Heart right ventricle (tissue), 16 donors: ENCODE results near the gene RAD51C. TPM values are rescaled to one million over a fixed set of nuclear protein-coding genes. Genes with fewer than 3 reads are reported as not detected.
A peak's percentile ranks its signal among the peaks of the same experiment; 100 is the strongest.

Experiments
- ATAC-seq, 8 donors: fragments of 200-7000 bp; cut with Tn5 transposase; one replicate each; pipeline ENCODE4 v1.9.1; 2020; ENCODE audit warnings: mild to moderate bottlenecking in 8 of 8, moderate library complexity in 8 of 8, moderate number of reproducible peaks in 1 of 8
- DNase-seq, 2 donors: peaks; one replicate each; pipeline ENCODE4 v3.0.0-alpha.2; 2020
- H3K27ac ChIP-seq, 10 donors: fragments of 200-600 bp; sonication (generic) in 2 of 10; one replicate each; pipeline versions ENCODE4 v1.5.0 to v1.8.0; 2020 to 2022; ENCODE audit warnings: mild to moderate bottlenecking in 3 of 10
- H3K27me3 ChIP-seq, 7 donors: fragments of 200-600 bp; one replicate each; pipeline ENCODE4 v1.8.0; 2021 to 2022; ENCODE audit warnings: mild to moderate bottlenecking in 2 of 7
- H3K36me3 ChIP-seq, 9 donors: fragments of 200-600 bp; sonication (generic) in 1 of 9; one replicate each; pipeline versions ENCODE4 v1.5.0 to v1.8.0; 2020 to 2022; ENCODE audit warnings: mild to moderate bottlenecking in 2 of 9
- H3K4me1 ChIP-seq, 9 donors: fragments of 200-600 bp; sonication (generic) in 1 of 9; one replicate each; pipeline versions ENCODE4 v1.5.0 to v1.8.0; 2020 to 2022; ENCODE audit warnings: mild to moderate bottlenecking in 4 of 9
- H3K4me3 ChIP-seq, 10 donors: fragments of 200-600 bp; sonication (generic) in 2 of 10; one replicate each; pipeline versions ENCODE4 v1.5.0 to v1.8.0; 2020 to 2022; ENCODE audit warnings: mild to moderate bottlenecking in 7 of 10, moderate library complexity in 2 of 10
- H3K9me3 ChIP-seq, 11 donors: fragments of 200-600 bp in 10 of 11; sonication (generic) in 2 of 11; one replicate each; pipeline versions ENCODE4 v1.5.0 to v1.8.0; 2013 to 2022; ENCODE audit warnings: mild to moderate bottlenecking in 2 of 11, control low read depth in 1 of 11, moderate library complexity in 1 of 11
- WGBS, 2 donors: extraction: QIAGEN DNeasy Blood & Tissue Kit; methylation state at CpG; one replicate each; pipeline ENCODE4 v1.1.7; 2013; ENCODE audit warnings: inconsistent platforms in 1 of 2; 5-methylcytosine and 5-hydroxymethylcytosine counted together
- intact Hi-C, 10 donors: fragments of 100-400 bp; cut with DNase I; formaldehyde crosslinking; loops; one replicate each; pipeline versions ENCODE4 v1.11.1 to v1.14.2; 2022
- polyA plus RNA-seq, 2 donors: library from polyadenylated mRNA; stranded (reverse); fragments of 200-250 nt; gene quantifications; one replicate each; pipeline ENCODE4 v1.2.3, GENCODE V29; 2013
- total RNA-seq, 10 donors: library from RNA; stranded (reverse); fragmentation: NEBNext Ultra II Directional in 3 of 10; extraction: Animal tissue kit (Norgen Biotek cat#: 25700) in 3 of 10; gene quantifications; one replicate each; pipeline versions ENCODE4 v1.2.1 to v1.2.4, GENCODE V29; 2021 to 2023
- TF ChIP-seq, protein P1 (sequence below), 9 donors: fragments of 200-600 bp; sonication (generic) in 2 of 9; IDR thresholded peaks; one replicate each; pipeline versions ENCODE4 v1.5.0 to v1.8.0; 2021 to 2022; ENCODE audit warnings: antibody characterized with exemption in 9 of 9, mild to moderate bottlenecking in 5 of 9, moderate library complexity in 1 of 9
- donor health status: Arrhythmogenic right ventricular cardiomyopathy.
- donor health status: ischemic (EF 13 %, LVEDD 7.1; RV severe dilation, severe dysfunction).
- donor health status: healthy with polysubstance abuse.
- donor health status: DM: no; HTN: yes; CAD: no.
- donor health status: DM: no; HTN: no; CAD: no.
- donor health status: ischemic (EF 25% LVEDD 6.9; RV normal size, moderate dysfunction).
- donor health status: ischemic (EF 25% LVEDD 5.7; RV mildly dilated, moderate dysfunction).
- donor health status: healthy.
- donor health status: DM: yes; HTN: yes; CAD: no.
- donor health status: Ischemic cardiomyopathy.
- donor health status: ischemic (EF 35%, LVEDD 5.7; RV mildly dilated, moderate dysfunction).
- donor health status: nonischemic (EF 11% LVEDD 7.7; RV severe dilation, severe dysfunction).
- donor health status: DM: yes; HTN: yes; CAD: no.
- donor health status: PGD.
- donor health status: ischemic (EF 29% LVEDD 5.4; RV normal size, mild dysfunction).
- donor health status: nonischemic (EF 23%, LVEDD 6.1; RV moderate dilation, normal function).

The RAD51C gene
- total and polyA plus RNA-seq, 12 donors: 19.4 to 40.7 (median 36.2) TPM

DNA sequence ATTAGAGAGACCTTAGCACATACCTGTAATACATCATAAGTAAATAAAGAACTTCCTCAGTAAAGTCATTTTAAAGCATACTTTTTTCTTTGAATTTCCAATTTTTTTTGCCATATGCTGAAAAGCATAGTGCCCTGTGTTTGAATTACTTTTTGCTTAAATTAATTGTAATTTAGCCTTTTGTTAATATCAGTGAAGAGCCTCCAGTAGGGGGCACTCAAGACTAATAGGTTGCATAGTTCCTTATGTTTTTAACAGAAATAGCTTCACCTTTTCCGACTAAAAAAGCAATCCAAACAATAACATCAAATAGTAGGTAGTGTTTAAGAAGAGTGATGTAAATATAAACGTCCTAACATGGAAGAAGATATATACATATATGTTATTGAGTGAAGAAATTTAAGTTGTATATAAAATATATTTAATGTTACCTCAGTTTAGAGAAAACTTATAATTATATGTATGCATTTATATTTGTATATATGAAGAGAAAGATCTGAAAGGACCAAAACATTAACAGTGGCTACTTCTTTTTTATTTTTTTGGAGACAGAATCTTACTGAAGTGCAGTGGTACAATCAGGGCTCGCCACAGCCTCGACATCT, 18.6 kb downstream of the RAD51C start:
- Histone ChIP-seq H3K9me3 (no peaks in the 10 kb centered on the region), H3K27me3 (no peaks in the 10 kb centered on the region), H3K27ac (no peak overlapping the region), H3K36me3 (peaks cover 0 to 95% (median 27%) of the 10 kb centered on the region in 9 donors), H3K4me1 (no peaks in the 10 kb centered on the region), H3K4me3 (no peak overlapping the region)
- ATAC-seq (no peak), DNase-seq (peak in 1 of 2 donors; percentile 21)
- intact Hi-C loops: loop anchor here (1.0 to 10.0 kb wide), 6 partner anchors 194 to 296 kb away; no protein-coding TSS in a partner anchor
- TF ChIP-seq, protein P1, sequence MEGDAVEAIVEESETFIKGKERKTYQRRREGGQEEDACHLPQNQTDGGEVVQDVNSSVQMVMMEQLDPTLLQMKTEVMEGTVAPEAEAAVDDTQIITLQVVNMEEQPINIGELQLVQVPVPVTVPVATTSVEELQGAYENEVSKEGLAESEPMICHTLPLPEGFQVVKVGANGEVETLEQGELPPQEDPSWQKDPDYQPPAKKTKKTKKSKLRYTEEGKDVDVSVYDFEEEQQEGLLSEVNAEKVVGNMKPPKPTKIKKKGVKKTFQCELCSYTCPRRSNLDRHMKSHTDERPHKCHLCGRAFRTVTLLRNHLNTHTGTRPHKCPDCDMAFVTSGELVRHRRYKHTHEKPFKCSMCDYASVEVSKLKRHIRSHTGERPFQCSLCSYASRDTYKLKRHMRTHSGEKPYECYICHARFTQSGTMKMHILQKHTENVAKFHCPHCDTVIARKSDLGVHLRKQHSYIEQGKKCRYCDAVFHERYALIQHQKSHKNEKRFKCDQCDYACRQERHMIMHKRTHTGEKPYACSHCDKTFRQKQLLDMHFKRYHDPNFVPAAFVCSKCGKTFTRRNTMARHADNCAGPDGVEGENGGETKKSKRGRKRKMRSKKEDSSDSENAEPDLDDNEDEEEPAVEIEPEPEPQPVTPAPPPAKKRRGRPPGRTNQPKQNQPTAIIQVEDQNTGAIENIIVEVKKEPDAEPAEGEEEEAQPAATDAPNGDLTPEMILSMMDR (IDR thresholded peaks at IDR 0.05): peak; percentile 40 to 83 (median 74)
- 52 to 56% methylated on average over 4 of the region's 4 CpGs for WGBS, 2 donors

DNA sequence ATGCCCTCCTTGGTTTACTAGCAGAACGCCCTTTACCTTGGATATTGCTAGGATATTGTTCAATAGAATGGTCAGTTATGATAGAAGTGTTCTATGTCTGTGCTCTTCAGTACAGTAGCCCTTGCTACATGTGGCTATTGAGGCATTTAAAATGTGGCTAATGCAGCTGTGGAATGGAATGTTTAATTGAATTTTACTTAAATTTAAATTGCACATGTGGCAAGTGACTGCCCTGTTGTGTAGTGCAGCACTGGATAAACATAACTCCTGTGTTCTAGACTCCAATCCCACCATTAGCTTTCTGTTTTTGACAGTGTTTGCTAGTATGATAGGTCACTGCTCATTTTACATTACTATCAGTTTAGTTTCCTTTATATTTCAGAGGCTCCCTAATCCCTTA, 29.9 kb downstream of the RAD51C start:
- Histone ChIP-seq H3K36me3 (peaks cover 0 to 82% (median 11%) of the 10 kb centered on the region in 9 donors), H3K4me1 (no peaks in the 10 kb centered on the region), H3K27me3 (no peaks in the 10 kb centered on the region), H3K9me3 (no peaks in the 10 kb centered on the region), H3K27ac (no peak overlapping the region), H3K4me3 (no peak overlapping the region)
- DNase-seq: no peak
- TF ChIP-seq, protein P1 (IDR thresholded peaks at IDR 0.05): no peak
- intact Hi-C loops: no loop called here
- 96 to 100% methylated on average over 1 of the region's 1 CpG for WGBS, 2 donors
- ATAC-seq: no peak

DNA sequence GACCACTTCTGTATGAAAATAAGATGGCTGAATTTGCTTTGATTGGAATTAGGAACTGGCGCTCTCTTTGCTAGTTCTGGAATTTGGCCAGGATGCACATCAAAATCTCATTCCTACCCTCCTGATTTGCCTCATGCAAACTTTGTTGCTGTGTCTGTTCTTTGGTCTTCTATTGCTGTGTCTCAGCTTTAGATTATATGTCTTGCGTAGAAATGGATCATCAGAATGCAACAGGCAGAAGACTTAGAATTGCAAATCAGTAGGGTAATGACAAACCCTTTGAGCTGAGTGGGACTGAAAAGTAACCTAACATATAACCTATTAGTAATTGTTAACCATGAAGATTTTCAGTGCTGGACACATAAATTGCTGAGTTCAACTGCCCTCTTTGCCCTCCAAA, 30.3 kb downstream of the RAD51C start:
- TF ChIP-seq, protein P1 (IDR thresholded peaks at IDR 0.05): no peak
- DNase-seq (no peak), ATAC-seq (no peak)
- H3K27ac ChIP-seq: no peak overlapping the region
- intact Hi-C loops: no loop called here
- H3K4me1 ChIP-seq: no peaks in the 10 kb centered on the region
- no peaks in the 10 kb centered on the region for H3K27me3 ChIP-seq
- H3K36me3 ChIP-seq: peaks cover 0 to 78% (median 11%) of the 10 kb centered on the region in 9 donors
- H3K4me3 ChIP-seq: no peak overlapping the region
- 98 to 100% methylated on average over 2 of the region's 2 CpGs for WGBS, 2 donors
- no peaks in the 10 kb centered on the region for H3K9me3 ChIP-seq

DNA sequence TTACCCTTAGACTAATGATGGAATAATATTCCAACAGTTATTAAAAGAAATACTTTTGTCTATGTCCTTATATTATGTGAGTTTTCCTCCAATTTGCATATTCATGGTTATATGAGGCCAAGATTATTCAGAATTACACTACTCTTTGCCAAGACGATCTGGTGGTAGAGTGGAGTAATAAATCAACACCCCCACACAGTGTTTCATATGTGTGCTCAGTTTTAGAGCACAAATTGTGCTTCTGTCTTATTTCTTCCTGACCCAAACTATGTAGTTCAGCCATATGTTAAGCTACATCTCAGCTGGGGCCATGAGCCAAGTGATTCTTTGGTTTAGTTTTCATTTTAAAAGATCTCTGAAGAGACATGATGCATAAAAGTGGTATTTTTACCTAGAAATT, 36.4 kb downstream of the RAD51C start:
- 45 to 59% methylated on average over 1 of the region's 1 CpG for WGBS, 2 donors
- no peak overlapping the region for H3K27ac ChIP-seq
- H3K36me3 ChIP-seq: peaks cover 0 to 72% (median 5%) of the 10 kb centered on the region in 9 donors
- H3K4me3 ChIP-seq: no peak overlapping the region
- no peaks in the 10 kb centered on the region for H3K4me1 ChIP-seq
- intact Hi-C loops: no loop called here
- TF ChIP-seq, protein P1 (IDR thresholded peaks at IDR 0.05): no peak
- no peaks in the 10 kb centered on the region for H3K27me3 ChIP-seq
- ATAC-seq (no peak), DNase-seq (no peak)
- no peaks in the 10 kb centered on the region for H3K9me3 ChIP-seq
